NCI-H2171 (cell line): Measurements from ENCODE around the gene KRTAP12-3.
A peak's percentile ranks its signal among the peaks of the same experiment; 100 is the strongest.
"Not testable (repeated sequence)": the region's sequence is repeated elsewhere in the genome, so short reads cannot be mapped to it uniquely, and the experiment has no call there.

Source experiments
- DNase-seq: peaks from one replicate; lab custom pipeline; 2025; lab: John Stamatoyannopoulos, UW

Gene KRTAP12-3

DNA sequence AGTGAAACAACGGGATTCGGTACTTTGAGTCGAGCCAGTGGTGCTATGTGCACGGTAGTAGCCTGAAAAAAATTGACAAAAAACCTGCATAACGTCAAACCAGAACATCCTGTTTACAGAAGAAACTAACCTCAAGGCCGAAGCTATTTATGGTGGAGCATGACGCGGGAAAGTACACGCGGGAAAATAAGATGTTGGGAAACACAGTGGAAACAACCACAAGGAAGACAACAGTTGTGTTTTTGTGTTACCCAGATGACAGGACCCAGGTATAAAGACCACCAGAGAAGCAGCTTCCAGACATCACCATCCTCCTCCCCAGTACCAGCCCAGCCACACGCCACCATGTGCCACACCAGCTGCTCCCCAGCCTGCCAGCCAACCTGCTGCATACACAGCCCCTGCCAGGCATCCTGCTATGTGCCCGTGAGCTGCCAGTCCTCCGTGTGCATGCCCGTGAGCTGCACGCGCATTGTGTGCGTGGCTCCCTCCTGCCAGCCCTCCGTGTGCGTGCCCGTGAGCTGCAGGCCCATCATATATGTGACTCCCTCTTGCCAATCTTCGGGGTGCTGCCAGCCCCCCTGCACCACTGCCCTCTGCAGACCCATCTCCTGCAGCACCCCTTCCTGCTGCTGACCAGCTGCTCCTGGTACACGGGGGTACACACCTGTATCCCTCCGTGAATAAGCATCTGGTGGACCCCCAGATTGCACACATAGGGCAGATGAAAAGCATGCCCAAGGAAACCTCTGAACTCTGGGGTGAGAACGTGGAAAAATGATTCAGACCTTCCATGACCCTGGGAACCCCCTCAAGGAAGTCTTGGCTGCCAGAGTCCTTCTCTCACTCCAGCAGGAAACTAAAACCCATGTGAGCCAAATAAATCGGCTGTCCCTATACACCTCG lies at the start of gene KRTAP12-3:
Gene KRTAP12-3, plus strand, starts transcription at position 298 of the 906 bp plus-strand sequence. Its CDS starts 48 bp downstream, at position 346.
- no peak for DNase-seq

DNA sequence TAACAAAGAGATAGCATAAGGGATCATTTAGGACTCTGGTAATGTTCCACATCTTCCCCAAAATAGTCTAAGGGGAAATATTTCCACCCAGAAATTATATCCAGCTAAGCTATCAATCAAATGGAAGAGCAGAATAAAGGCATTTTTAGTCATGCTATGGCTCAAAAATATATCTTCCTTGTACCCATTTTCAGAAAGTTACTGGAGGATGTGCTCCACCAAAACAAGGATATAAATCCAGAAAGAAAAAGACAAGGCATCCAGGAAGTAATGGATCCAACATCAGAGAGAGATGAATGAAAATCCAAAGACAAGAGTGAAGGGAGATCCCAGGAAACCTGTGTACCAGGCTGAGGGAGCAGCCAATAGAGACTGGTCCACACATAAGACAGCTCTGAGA lies 48.5 kb upstream of the KRTAP12-3 start:
- no peak for DNase-seq

GRCh38 chr21:44610157-44610843 lies 47.4 kb upstream of the KRTAP12-3 start:
- not testable (repeated sequence) for DNase-seq

DNA sequence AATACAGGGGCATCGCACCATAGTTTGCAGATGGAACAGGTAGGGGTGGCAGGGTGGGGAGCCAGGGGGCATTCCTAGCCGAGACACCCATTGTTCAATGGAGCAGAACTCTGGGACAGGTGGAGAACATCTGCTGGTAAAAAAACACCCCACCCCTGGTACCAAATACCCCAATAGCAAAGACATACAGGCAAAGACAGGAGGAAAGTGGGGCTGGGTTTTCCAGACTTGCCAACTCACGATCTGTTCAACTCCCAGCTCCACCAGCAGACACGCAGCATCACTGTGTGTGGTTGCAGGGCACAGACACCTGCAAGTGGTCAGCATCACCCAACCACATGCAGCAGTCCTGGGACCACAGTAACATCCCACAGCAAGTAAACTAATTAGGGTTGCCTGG lies 46.2 kb upstream of the KRTAP12-3 start:
- DNase-seq = no peak

DNA sequence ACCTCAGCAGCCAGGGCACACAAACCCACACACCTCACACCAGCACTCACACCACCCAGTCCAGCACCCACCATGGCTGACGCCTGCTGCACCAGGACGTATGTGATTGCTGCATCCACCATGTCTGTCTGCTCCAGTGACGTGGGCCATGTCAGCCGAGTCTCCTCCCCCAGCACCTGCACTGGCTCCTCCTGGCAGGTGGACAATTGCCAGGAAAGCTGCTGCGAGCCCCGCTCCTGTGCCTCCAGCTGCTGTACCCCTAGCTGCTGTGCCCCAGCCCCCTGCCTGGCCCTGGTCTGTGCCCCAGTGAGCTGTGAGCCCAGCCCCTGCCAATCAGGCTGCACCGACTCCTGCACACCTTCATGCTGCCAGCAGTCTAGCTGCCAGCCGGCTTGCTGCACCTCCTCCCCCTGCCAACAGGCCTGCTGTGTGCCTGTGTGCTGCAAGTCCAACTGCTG lies 45.7 kb upstream of the KRTAP12-3 start, which contains the start of gene KRTAP10-8:
Gene KRTAP10-8, plus strand, starts transcription at position 51 of the 458 bp plus-strand sequence. Its CDS starts 22 bp downstream, at position 73.
- DNase-seq = no peak

DNA sequence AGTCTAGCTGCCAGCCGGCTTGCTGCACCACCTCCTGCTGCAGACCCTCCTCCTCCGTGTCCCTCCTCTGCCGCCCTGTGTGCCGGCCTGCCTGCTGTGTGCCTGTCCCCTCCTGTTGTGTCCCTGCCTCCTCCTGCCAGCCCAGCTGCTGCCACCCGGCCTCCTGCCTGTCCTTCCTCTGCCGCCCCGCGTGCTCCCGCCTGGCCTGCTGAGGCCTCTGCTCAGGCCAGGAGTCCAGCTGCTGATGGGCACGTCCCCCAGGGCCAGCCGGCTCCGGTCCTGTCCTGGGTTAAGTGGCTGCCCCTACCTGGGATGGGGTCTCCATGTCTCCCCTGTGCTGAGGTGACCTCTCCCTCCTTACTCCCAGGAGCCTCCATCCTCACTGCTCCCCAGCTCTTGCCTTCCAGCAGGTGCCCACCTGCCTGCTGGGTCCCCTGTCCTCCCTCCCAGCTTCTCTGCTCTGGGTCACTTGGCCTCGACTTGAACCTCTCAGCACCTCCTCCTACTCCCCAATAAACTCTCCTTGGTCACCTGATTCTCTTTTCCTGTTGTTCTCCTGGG lies 45.0 kb upstream of the KRTAP12-3 start:
- DNase-seq = no peak

DNA sequence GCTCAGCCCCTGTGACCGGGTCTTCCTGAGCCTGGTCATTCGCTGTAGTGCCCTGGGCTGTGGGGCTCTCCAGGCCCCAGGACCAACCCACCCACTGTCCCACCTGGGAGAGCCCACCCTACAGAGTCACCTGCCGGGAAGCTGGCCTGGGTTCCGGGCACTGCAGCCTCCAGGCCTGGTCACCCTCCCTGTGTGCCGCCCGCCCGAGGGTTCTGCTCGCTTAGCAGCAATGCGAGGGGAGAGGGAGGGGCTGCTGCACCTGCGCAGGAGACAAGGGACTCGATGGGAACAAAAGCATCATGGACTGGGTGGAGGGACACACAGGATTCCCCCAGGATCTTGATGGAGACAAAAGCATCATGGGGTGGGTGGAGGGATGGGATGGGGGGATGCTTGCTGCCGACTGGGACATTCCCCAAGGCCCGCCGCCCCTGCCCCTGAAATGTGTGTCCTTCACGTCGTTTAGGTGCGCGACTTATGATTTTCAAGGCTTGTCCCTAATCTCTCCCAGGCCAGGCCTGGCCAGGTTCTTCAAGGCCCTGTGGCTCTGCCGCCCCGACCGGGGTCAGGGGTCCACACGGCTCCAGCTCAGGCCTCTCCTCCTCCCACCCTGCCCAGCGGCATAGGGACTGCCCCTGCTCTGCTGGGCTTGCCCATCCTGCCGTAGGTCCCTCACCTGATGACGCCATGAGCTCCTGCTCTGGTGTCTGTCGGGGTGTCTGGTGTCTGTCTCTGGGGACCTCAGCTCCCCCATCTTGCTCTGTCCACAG lies 44.2 kb upstream of the KRTAP12-3 start:
- DNase-seq = no peak

DNA sequence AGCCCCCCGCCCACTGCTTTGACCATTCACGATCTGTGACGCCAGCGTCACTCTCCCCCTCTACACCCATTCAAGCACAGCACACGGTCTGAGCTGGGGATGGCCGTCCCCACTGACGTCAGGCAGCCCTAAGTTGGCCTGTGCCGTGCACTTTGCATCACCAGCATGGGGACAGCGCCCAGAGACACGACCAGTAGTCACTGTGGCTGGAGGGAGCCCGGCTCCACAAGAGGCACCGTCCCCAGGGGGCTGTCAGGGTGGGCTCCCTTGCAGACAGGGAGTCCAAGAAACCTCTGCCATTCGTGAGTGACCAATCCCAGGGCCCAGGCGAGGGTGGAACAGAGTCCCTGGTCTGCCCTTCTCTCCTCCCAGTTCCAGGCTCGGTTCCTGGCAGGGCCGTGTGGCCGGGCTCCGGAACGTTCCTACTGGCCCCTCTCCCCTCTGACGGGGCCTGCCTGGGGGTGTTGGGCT lies 43.5 kb upstream of the KRTAP12-3 start:
- no peak for DNase-seq

DNA sequence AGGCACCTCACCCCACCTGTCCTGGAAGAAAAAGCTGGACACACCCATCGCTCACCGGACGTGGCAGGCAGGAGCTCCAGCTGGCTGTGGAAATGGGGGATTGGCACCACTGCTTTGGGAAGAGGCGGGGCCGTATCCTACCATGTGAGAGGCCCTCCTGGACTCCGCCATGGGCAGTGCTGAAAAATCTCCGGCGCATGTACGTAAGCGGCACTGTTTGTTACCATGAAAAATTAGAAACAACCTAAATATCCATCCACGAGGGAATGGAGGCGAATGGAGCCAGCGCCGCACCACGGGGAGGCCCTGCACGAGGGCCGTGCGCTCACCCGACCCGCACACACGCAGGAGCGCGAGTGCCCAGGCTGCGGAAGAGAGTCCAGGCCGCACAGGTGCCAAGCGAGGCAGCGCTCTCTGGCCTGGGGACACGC lies 42.8 kb upstream of the KRTAP12-3 start:
- no peak for DNase-seq

GRCh38 chr21:44615466-44615865 lies 42.3 kb upstream of the KRTAP12-3 start:
- DNase-seq = no peak

- peak; percentile 80 for DNase-seq
These were observed 41.7 kb upstream of the KRTAP12-3 start for GRCh38 chr21:44615911-44616590.

- no peak for DNase-seq
These were observed 41.2 kb upstream of the KRTAP12-3 start for GRCh38 chr21:44616591-44616926.

DNA sequence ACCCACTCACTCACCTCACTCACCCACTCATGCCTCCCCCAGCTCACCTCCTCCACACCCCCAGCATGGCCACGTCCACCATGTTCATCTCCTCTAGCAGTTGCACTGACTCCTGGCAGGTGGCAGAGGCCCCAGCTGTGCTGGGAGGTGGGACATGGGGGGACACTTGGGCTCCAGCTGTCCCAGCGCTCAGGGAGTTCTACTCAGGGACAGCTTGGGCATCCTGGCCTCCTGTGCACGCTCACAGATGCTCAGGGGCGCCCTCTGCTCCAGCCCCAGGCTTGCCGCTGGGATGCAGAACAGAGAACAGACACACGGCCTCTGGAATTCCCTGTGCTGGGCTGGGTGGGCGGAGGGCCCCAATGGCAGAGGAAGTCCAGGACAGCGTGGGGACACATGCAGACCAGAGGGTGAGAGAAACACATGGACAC lies 40.6 kb upstream of the KRTAP12-3 start:
- peak; percentile 4 for DNase-seq

GRCh38 chr21:44618504-44618903 lies 39.2 kb upstream of the KRTAP12-3 start:
- no peak for DNase-seq

DNA sequence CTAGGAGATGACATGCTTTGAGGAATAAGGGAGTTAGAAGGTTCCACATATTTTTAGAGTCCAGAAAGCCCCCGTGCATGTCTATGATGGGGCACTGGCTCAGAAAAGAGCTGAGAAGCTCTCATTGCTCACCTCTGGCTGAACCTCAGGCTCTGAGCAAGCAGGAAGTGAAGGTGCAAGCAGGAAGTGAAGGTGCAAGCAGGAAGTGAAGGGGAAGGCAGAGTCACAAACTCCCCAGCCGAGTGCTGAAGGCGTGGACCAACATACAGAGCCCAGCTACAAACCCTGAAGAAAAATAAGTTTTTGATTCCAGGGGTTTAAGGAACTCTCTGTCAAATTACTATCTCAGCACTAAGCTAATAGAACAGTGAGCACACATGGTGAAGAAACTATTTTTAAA lies 38.8 kb upstream of the KRTAP12-3 start:
- no peak for DNase-seq

DNA sequence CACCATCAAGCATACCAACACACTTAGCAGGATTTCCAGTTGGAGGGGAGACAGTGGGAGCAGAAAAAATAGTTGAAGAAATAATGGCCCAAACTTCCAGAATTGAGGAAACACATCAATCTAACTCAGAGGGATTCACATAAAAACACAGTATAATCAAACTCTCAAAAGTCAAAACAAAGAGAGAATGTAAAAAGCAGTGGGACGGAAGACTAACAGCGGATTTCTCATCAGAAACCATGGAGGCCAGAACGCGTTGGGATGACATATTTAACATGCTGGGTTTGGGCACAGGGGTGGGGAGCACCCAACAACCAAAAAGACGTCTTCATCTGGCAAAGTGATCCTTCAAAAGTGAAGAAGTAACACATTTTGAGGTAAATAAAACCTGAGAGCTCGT lies 37.8 kb upstream of the KRTAP12-3 start:
- DNase-seq = no peak

DNA sequence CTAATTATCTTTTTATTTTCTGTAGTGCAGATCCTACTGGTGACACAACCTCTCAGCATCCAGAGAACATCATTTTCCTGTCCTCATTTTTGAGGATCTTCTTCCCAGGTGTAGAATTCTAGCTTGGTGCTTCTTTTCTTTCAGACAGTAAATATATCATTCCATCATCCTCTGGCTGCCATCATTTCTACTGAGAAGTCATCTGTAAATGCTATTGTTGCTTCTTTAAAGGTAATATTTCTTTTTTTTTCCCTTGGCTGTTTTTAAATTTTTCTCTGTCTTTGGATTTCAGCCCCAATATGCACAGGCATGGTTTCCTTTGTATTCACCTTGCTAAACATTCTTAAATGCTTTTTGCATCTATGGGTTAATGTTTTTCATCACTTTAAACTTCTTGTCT lies 34.2 kb upstream of the KRTAP12-3 start:
- no peak for DNase-seq

GRCh38 chr21:44625756-44626155 lies 32.0 kb upstream of the KRTAP12-3 start:
- DNase-seq = no peak

- no peak for DNase-seq
These were observed 31.5 kb upstream of the KRTAP12-3 start for GRCh38 chr21:44626262-44626661.

DNA sequence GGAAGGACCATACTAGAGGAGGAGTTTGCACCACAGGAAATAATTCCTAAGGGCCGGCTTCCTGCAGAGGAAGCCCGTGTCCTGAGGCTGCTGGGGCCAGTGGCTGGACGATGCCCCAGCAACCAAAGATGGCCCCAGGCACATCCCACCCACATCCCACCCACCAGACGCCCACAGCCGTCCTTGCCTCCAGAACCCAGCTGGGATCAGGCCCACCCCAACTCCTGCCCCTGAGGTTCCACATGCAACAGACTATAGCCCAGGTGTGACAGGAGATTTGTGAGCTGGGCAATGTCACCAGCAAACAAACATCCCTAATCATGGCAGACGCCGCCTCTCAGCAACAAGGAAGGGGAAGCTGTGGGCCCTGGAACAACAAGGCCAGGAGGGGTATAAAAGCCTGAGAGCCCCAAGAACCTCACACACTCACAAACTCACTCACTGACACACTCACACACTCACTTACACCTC lies 31.0 kb upstream of the KRTAP12-3 start, which contains the start of gene KRTAP10-9:
Gene KRTAP10-9, plus strand, starts transcription at position 421 of the 471 bp plus-strand sequence. CDS start 79 bp downstream, outside the sequence.
- DNase-seq = no peak
